A549 (cell line): ENCODE results near the gene ODF2L.

Experiments
- CBX2 ChIP-seq: fragments of 200-600 bp; sonication (generic); IDR thresholded peaks from 2 replicates; pipeline ENCODE4 v1.6.1; 2016; ENCODE audit warnings: low read depth, mild to moderate bottlenecking, borderline replicate concordance
- CHD2 ChIP-seq: fragments of 150-350 bp; IDR thresholded peaks from 2 replicates; pipeline ENCODE4 v1.6.1; 2014; ENCODE audit warnings: low read length; ENCODE audit not compliant: partially characterized antibody
- CTCF ChIP-seq: fragments of >200 bp; sonication (Bioruptor Twin); formaldehyde crosslinking; IDR thresholded peaks from 3 replicates; pipeline ENCODE4 v1.5.1; 2016
- EP300 ChIP-seq, 2 experiments: fragments of >200 bp; sonication (Bioruptor Twin); formaldehyde crosslinking; IDR thresholded peaks; 2 replicates in 1 of 2; 3 replicates in 1 of 2; pipeline ENCODE4 v1.6.1; 2016 to 2017
- KDM5A ChIP-seq: fragments of 200-600 bp; sonication (generic); IDR thresholded peaks from 2 replicates; pipeline ENCODE4 v1.6.1; 2016; ENCODE audit warnings: antibody characterized with exemption, mild to moderate bottlenecking
- MAX ChIP-seq: IDR thresholded peaks from 2 replicates; pipeline ENCODE4 v1.6.1; 2012
- NFE2L2 ChIP-seq: fragments of 150-350 bp; conservative IDR thresholded peaks from 2 replicates; pipeline ENCODE4 v1.6.1; 2014; ENCODE audit warnings: low read length
- NR3C1 ChIP-seq: fragments of >200 bp; sonication (Bioruptor Twin); formaldehyde crosslinking; IDR thresholded peaks from 3 replicates; pipeline ENCODE4 v1.6.1; 2017
- POLR2A ChIP-seq: IDR thresholded peaks from 2 replicates; pipeline ENCODE4 v1.6.1; 2012; ENCODE audit warnings: mild to moderate bottlenecking, low read length
- RAD21 ChIP-seq, 2 experiments: fragments of >200 bp in 1 of 2; sonication (Bioruptor Twin) in 1 of 2; formaldehyde crosslinking in 1 of 2; IDR thresholded peaks in 1 of 2; conservative IDR thresholded peaks in 1 of 2; 2 replicates in 1 of 2; 3 replicates in 1 of 2; pipeline ENCODE4 v1.6.1; 2012 to 2018; ENCODE audit warnings: inconsistent platforms in 1 of 2
- ZFP36 ChIP-seq: fragments of 450-650 bp; IDR thresholded peaks from 2 replicates; pipeline ENCODE4 v1.6.1; 2014; ENCODE audit warnings: borderline replicate concordance; ENCODE audit not compliant: partially characterized antibody

GRCh38 chr1:86395751-86396497 lies at the start of gene ODF2L:
- TF ChIP-seq CBX2 (no peak), CTCF (no peak), MAX (peak; percentile 53), KDM5A (no peak), RAD21 (conservative IDR thresholded peaks at IDR 0.05 in 1 of 2, IDR thresholded peaks at IDR 0.05 in 1 of 2) (no peak), CHD2 (no peak), NR3C1 (no peak), ZFP36 (no peak), NFE2L2 (no peak), POLR2A (peak; percentile 40), EP300 (IDR thresholded peaks at IDR 0.05) (no peak)
